ENCODE measurements around the gene PRDM7.

DNA sequence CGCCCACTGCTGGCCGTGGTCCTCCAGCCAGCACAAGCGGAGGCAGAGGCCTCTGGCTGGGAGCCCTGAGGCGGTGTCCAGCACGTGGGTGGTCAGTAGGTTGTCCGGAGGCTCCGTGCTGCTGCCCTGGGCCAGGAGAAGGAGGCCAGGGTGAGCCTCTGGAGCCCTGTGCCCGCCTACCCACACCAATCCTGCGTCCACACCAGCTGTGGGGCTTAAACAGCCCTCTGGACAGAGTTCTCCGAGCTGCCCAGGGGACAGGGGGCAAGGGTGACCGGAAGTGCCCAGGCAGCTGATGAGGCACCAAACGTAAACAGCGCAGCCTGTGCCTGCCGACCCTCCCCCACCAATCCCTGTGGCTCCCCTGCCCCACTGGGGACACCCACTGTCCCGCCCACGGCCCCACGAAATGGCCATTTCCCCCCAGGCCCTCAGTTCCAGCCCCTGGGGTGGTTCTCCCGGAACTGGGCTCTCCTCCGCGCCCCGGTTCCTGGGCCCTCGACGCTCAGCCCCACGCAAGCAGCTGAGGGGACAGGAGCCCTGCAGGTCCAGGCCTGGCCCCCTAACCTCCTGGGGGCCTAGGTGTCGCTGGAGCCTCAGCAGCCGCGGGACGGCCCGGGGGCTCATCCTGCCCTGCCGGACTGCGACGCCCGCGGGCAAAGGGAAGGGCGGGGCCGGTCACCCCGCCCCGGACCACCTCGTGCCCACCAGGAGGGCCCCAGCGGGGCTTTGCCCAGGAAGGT is 30.0 kb downstream of the PRDM7 start:
- TF ChIP-seq, protein P1, sequence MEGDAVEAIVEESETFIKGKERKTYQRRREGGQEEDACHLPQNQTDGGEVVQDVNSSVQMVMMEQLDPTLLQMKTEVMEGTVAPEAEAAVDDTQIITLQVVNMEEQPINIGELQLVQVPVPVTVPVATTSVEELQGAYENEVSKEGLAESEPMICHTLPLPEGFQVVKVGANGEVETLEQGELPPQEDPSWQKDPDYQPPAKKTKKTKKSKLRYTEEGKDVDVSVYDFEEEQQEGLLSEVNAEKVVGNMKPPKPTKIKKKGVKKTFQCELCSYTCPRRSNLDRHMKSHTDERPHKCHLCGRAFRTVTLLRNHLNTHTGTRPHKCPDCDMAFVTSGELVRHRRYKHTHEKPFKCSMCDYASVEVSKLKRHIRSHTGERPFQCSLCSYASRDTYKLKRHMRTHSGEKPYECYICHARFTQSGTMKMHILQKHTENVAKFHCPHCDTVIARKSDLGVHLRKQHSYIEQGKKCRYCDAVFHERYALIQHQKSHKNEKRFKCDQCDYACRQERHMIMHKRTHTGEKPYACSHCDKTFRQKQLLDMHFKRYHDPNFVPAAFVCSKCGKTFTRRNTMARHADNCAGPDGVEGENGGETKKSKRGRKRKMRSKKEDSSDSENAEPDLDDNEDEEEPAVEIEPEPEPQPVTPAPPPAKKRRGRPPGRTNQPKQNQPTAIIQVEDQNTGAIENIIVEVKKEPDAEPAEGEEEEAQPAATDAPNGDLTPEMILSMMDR (IDR thresholded peaks at IDR 0.05), result no peak
- no peak for TF ChIP-seq POLR2AphosphoS5 (IDR thresholded peaks at IDR 0.05)
